Measurements from ENCODE around the gene FSD1. TPM values are rescaled to one million over a fixed set of nuclear protein-coding genes. Genes with fewer than 3 reads are reported as not detected.

FSD1 gene
- total RNA-seq, 6 experiments from 2014 or later, result 0.19 to 2.2 (median 0.52) TPM; not detected in 2

GRCh38 chr19:4301590-4302242, 2.7 kb upstream of the FSD1 start:
- no peak for TF ChIP-seq POLR2A (IDR thresholded peaks at IDR 0.05)
- TF ChIP-seq, protein P1, sequence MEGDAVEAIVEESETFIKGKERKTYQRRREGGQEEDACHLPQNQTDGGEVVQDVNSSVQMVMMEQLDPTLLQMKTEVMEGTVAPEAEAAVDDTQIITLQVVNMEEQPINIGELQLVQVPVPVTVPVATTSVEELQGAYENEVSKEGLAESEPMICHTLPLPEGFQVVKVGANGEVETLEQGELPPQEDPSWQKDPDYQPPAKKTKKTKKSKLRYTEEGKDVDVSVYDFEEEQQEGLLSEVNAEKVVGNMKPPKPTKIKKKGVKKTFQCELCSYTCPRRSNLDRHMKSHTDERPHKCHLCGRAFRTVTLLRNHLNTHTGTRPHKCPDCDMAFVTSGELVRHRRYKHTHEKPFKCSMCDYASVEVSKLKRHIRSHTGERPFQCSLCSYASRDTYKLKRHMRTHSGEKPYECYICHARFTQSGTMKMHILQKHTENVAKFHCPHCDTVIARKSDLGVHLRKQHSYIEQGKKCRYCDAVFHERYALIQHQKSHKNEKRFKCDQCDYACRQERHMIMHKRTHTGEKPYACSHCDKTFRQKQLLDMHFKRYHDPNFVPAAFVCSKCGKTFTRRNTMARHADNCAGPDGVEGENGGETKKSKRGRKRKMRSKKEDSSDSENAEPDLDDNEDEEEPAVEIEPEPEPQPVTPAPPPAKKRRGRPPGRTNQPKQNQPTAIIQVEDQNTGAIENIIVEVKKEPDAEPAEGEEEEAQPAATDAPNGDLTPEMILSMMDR (IDR thresholded peaks at IDR 0.05), result no peak
- no peaks in the 10 kb centered on the region for H3K27me3 ChIP-seq
- no peaks in the 10 kb centered on the region for H3K9me3 ChIP-seq
- intact Hi-C loops (cut with DNase I), result no loop called here
- no peaks in the 10 kb centered on the region for H3K4me1 ChIP-seq
- no peak overlapping the region for H3K4me3 ChIP-seq
- H3K27ac ChIP-seq, result no peak overlapping the region
- no peak for DNase-seq
- ATAC-seq, result no peak
- WGBS (ENCODE audit: insufficient coverage, low coverage, low lambda C conversion rate, missing lambda C conversion rate), result 64% methylated on average over 13 of the region's 13 CpGs
- H3K36me3 ChIP-seq, result no peaks in the 10 kb centered on the region

DNA sequence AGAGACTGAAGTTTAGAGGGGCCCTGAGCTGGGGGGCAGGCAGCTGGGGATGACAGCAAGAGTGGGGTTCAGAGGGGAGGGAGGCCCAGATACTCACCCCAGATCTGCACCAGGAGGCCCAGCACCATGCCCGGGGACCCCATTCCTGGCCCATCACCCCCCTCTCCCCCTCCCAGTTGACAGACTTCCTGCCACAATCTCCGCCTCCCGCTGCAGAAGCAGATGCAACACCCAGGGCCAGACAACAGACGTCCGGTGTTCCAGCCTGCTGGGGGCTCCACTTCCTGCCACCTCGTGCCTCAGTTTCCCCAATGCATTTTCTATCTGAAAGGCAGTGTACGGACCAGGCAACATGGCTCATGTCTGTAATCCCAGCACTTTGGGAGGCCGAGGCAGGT, 2.2 kb upstream of the FSD1 start, which contains the start of gene TMIGD2:
Gene TMIGD2, minus strand, starts transcription at position 147 of the 398 bp plus-strand sequence. Its CDS starts 4 bp downstream, at position 143.
- no peak for TF ChIP-seq POLR2A (IDR thresholded peaks at IDR 0.05)
- TF ChIP-seq, protein P1 (IDR thresholded peaks at IDR 0.05), result no peak
- no CpG with 5 or more reads among the region's 8 CpGs for WGBS (ENCODE audit: insufficient coverage, low coverage, low lambda C conversion rate, missing lambda C conversion rate)

GRCh38 chr19:4303819-4304537, 420 bp upstream of the FSD1 start:
- peak; percentile 22 to 58 (median 37) for ATAC-seq
- DNase-seq, result no peak
- no peak for TF ChIP-seq POLR2A (IDR thresholded peaks at IDR 0.05)
- TF ChIP-seq, protein P1 (IDR thresholded peaks at IDR 0.05), result no peak
- Histone ChIP-seq H3K4me1 (no peaks in the 10 kb centered on the region), H3K9me3 (no peaks in the 10 kb centered on the region), H3K27ac (no peak overlapping the region), H3K36me3 (no peaks in the 10 kb centered on the region), H3K4me3 (no peak overlapping the region), H3K27me3 (no peaks in the 10 kb centered on the region)
- intact Hi-C loops (cut with DNase I), result no loop called here
- WGBS (ENCODE audit: insufficient coverage, low coverage, low lambda C conversion rate, missing lambda C conversion rate), result 44% methylated on average over 16 of the region's 18 CpGs

More for the DNA sequence above, 2.2 kb upstream of the FSD1 start, which contains the start of gene TMIGD2:
- Histone ChIP-seq H3K27me3 (no peaks in the 10 kb centered on the region), H3K9me3 (no peaks in the 10 kb centered on the region), H3K27ac (no peak within 1 kb of the TSS), H3K4me1 (no peaks in the 10 kb centered on the region), H3K36me3 (no peaks in the 10 kb centered on the region), H3K4me3 (no peak within 1 kb of the TSS)
- DNase-seq (no peak), ATAC-seq (no peak)
- intact Hi-C loops (cut with DNase I), result no loop called here

DNA sequence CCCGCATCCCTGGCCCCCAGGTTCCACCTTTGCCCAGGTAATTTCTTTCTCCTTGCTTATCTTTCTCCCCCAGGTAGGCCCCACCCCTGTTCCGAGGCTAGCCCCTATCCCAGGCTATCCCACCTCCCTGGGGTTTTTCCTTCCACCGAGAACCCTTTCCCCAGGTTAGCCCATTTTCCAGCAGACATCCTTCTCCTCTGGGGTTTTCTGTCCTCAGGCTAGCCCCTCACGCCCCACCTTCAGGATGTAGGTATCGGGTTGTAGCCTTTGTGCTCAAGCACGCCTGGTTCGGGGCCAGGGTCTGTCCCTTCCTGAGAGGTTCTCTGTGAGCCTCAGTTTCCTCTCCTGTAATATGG, 837 bp downstream of the FSD1 start:
- Histone ChIP-seq H3K27ac (no peak overlapping the region), H3K4me3 (no peak overlapping the region), H3K36me3 (no peaks in the 10 kb centered on the region), H3K4me1 (no peaks in the 10 kb centered on the region), H3K9me3 (no peaks in the 10 kb centered on the region), H3K27me3 (no peaks in the 10 kb centered on the region)
- no peak for TF ChIP-seq POLR2A (IDR thresholded peaks at IDR 0.05)
- TF ChIP-seq, protein P1 (IDR thresholded peaks at IDR 0.05), result no peak
- intact Hi-C loops (cut with DNase I), result no loop called here
- ATAC-seq (no peak), DNase-seq (no peak)
- 74% methylated on average over 7 of the region's 7 CpGs for WGBS (ENCODE audit: insufficient coverage, low coverage, low lambda C conversion rate, missing lambda C conversion rate)

Data from right lobe of liver (tissue), 6 donors.